Keratinocyte (primary cell): ENCODE data around the gene THSD7B.

Source experiments
- CTCF ChIP-seq, 3 experiments: IDR thresholded peaks in 1 of 3; conservative IDR thresholded peaks in 1 of 3; optimal IDR thresholded peaks in 1 of 3; 2 replicates in 2 of 3; 3 replicates in 1 of 3; pipeline versions ENCODE3 to v1.5.1; 2011; ENCODE audit warnings: low read length in 3 of 3, mild to moderate bottlenecking in 3 of 3, moderate library complexity in 2 of 3, control low read depth in 1 of 3, inconsistent platforms in 1 of 3; ENCODE audit not compliant: insufficient read depth in 2 of 3; ENCODE audit errors: extremely low read depth in 1 of 3
- EZH2 ChIP-seq: IDR thresholded peaks from one replicate; pipeline ENCODE4 v1.6.1; 2012; ENCODE audit warnings: inconsistent platforms, mild to moderate bottlenecking, low read length, moderate library complexity

DNA sequence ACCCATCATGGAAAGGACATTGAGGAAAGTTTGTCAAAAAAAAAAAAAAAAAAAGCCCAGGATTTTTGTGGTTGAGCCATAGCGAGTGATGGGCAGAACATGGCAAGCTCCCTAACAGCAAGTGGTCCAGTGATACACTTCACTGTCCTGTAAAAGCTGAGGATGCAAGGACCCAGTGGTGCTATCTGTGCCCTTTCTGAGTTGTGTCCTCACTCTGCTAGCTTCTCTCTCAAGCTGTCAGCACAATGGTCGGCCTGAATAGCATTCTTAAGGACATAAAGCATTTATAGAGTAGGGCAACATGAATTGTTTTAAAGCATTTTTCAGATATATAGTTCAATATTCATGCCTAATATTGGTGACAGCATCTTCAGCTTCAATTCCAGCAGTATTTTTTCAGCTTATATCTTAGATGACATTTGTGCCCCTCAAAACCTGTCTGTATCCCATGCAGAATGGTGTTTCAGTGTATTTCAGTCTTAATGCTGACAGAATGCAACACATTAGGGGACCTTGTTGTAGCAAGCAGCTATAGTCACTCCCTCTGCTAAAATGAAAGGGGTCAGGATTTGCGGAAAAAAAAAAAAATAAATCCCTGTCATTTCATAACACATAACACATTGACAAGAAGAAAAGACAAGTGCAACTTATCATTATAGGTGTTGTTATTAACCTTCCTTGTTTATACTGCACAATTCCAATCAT, 496.7 kb downstream of the THSD7B start:
- no peak for TF ChIP-seq CTCF (optimal IDR thresholded peaks at IDR 0.05 in 1 of 3, IDR thresholded peaks at IDR 0.05 in 1 of 3, conservative IDR thresholded peaks at IDR 0.05 in 1 of 3; ENCODE audit: extremely low read depth in 1 of 3, insufficient read depth in 2 of 3, low read length in 3 of 3)
- no peak for TF ChIP-seq EZH2
